B cell (primary cell): ENCODE results near the gene RORC.

Source experiments
- EZH2 ChIP-seq: IDR thresholded peaks from 2 replicates; pipeline ENCODE4 v1.6.1; 2012; ENCODE audit warnings: borderline replicate concordance, low read depth, mild to moderate bottlenecking, moderate library complexity, low read length; ENCODE audit not compliant: insufficient read depth, poor library complexity, severe bottlenecking
- TF ChIP-seq, protein P1 (sequence below): fragments of 200-600 bp; IDR thresholded peaks from one replicate; pipeline ENCODE4 v1.8.0; 2022; ENCODE audit warnings: antibody characterized with exemption, mild to moderate bottlenecking

DNA sequence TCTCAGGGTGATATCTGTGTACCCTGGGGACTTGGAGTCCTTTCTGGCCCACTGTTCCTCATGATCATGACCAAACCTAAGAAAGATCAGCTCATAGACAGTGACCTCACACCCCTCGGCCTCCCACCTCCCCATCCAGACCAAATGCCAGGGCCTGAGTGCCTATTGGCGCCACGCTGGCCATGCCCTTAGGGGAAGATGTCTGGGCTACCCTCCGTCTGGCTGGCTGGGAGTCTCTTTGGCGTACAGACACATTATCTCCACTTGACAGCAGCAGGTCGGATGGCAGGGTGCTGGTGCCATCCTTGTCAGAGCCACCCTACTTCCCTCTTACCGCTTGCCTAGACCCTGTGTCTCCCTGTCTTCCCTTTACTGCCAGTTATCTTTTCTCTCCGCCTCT is 8.4 kb downstream of the RORC start:
- TF ChIP-seq, protein P1, sequence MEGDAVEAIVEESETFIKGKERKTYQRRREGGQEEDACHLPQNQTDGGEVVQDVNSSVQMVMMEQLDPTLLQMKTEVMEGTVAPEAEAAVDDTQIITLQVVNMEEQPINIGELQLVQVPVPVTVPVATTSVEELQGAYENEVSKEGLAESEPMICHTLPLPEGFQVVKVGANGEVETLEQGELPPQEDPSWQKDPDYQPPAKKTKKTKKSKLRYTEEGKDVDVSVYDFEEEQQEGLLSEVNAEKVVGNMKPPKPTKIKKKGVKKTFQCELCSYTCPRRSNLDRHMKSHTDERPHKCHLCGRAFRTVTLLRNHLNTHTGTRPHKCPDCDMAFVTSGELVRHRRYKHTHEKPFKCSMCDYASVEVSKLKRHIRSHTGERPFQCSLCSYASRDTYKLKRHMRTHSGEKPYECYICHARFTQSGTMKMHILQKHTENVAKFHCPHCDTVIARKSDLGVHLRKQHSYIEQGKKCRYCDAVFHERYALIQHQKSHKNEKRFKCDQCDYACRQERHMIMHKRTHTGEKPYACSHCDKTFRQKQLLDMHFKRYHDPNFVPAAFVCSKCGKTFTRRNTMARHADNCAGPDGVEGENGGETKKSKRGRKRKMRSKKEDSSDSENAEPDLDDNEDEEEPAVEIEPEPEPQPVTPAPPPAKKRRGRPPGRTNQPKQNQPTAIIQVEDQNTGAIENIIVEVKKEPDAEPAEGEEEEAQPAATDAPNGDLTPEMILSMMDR, result no peak
- no peak for TF ChIP-seq EZH2
